Glomerular visceral epithelial cell (primary cell): ENCODE data around the gene CDH23.

Experiments
- DNase-seq: peaks from one replicate; pipeline ENCODE4 v3.0.0-alpha.2; 2016; ENCODE audit errors: extremely low spot score

Gene CDH23

DNA sequence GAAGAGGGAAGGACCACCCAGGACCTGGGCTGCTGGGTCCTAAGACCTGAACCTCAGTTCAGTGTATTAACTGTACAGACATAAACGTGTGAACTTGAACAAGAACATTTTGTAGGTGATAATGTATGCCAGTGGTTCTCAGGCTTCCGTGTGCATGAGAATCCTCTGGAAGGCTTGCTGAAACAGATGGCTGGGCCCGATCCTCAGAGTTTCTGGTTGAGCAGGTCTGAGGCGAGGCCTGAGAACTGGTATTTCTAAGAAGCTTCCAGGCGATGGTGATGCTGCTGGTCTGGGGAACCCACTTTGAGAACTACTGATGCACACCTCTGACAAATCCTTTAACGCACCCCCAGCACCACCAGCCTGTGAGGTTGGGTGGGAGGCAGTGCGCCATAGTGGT, 70.4 kb downstream of the CDH23 start:
- no peak for DNase-seq

DNA sequence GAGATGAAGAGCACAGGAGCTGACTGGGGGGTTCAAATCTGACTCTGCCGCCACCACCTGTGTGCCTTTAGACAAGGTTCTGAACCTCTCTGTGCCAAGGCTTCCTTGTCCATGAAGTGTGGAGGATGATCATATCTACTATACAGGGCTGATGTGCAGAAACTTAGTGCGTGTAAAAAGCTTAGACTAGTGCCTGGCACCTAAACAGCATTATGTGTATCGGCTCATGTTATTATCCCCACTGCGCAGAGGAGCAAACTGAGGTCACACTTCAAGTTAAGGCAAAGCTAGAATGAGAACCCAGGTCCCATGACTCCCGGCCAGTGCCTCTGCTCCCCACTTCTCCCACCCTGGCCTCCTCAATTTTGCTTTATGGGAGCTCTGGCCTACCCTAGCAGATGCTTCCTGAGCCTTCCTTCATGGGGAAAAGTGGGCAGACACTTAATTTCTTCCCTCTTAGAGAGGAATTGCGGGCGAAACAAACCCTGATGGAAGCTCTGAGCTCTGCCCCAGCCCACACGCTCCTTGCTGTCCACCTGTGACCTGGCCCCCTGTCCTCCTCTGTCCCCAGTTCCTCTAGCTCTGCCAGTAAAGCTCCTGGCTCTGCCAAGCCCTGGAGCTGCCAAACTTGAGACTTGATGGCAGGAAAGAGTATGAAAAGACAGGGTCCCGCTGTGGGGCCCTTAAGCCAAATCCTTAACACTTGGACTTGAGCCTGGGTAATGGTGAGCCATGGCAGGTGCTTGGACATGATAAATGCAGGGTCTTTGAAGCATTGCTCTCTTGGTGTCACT, 71.0 kb downstream of the CDH23 start:
- DNase-seq = no peak

DNA sequence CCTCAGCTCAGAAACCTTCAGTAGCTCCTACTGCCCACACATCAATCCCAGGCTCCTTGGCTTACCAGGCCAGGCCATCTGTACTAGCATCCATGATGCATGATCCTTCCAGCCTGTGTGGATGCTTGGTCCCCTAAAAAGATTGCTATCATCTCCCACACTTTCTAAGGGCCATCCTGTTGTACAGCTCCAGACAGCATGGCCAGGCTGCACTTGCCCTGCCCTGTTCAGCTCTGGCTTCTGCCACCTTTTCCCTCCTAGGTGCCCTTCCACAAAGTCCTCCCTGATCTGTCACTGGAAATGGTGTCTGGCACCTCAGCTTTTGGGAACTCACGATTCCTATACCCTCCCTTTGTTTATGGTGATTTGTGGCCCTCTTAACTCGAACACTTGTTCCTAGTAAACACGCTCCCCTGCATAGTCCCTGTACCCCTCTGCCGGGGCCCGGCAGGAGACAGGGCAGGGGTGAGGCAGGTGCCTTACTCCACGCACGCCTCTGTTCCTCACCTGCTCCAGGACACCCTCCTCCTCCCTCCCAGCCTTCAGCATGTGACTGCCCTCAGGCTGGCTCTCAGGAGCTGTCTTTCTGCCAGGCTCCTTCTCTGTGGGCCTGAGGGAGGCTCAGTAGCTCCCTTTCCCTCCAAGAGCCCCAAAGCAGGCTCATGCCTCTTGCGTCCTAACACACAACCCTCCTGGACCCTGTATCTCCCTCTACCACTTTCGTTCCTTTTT, 71.8 kb downstream of the CDH23 start:
- DNase-seq = no peak

DNA sequence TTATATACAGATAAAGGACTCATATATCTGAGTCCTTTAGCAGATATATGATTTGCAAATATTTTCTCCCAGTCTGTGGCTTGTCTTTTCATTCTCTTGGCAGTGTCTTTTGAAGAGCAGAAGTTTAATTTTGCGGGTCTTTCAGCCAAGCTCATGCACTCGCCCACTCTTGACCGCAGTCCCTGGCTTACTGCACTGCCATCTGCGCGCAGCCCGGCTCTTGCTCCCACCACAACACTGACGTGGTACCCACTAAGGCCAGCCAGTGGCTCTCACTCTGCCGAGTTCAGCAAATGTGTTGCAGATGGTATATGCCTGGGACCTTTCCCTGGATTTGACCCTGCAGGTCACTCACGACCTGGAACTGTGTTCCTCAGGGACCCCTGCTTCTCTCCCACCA, 74.3 kb downstream of the CDH23 start:
- no peak for DNase-seq

DNA sequence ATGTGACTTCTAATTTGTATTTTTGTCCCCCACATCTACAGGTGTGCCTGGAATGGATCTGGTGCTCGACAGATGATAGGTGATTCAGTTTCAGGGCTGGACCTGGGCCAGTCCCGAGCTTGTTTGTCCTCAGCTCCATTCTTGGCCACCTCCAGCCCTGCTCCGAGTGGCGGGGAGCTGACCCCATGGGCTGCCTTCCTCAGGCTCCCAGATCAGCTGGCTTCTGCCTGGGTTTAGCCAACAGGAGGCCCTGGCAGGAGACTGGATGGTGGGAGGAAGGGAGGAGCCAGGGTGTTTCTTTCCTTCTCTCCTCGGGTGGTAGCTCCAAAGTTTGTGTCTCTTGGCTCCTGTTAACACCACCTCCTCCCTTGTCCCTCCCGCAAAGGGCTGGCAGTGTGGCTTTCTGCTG, 75.2 kb downstream of the CDH23 start:
- DNase-seq = no peak

DNA sequence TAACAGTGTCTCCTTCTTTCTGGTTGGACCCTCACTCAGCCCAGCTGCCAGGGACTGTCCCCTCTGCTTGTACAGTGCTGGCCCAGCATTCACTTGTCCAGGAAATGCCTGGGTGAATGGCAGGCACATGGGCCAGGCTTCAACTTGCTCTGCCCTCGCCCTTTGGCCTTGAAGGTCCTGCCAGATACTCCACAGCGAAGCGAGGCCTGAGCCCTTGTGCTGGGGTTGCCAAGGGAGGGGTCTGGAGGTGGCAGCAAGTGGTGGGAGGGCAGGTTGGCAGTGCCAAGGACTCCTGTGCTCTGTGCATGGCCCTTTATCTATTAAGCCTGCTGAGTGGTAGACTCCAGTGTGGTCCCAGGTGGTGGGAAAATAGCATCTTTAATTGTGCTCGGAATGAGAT, 75.7 kb downstream of the CDH23 start:
- no peak for DNase-seq

DNA sequence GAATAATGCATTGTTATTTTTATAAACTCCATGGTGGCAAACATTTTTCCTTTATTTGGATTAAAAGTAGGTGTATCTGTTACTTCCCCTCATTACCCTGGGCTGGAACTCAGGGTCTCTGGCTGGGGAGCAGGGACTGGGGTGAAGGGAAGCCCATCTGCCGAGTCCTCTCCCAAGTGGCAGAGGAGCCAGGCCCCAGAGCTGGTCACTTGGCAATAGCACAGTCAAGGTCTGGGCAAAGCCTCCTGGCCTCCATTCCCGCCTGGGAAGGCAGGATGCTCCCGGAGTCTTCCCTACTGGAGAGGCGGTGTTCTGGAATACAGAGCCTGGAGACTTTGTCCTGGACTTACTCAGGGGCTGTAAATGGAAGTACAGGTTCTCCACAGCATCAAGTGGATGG, 76.2 kb downstream of the CDH23 start:
- DNase-seq = no peak

DNA sequence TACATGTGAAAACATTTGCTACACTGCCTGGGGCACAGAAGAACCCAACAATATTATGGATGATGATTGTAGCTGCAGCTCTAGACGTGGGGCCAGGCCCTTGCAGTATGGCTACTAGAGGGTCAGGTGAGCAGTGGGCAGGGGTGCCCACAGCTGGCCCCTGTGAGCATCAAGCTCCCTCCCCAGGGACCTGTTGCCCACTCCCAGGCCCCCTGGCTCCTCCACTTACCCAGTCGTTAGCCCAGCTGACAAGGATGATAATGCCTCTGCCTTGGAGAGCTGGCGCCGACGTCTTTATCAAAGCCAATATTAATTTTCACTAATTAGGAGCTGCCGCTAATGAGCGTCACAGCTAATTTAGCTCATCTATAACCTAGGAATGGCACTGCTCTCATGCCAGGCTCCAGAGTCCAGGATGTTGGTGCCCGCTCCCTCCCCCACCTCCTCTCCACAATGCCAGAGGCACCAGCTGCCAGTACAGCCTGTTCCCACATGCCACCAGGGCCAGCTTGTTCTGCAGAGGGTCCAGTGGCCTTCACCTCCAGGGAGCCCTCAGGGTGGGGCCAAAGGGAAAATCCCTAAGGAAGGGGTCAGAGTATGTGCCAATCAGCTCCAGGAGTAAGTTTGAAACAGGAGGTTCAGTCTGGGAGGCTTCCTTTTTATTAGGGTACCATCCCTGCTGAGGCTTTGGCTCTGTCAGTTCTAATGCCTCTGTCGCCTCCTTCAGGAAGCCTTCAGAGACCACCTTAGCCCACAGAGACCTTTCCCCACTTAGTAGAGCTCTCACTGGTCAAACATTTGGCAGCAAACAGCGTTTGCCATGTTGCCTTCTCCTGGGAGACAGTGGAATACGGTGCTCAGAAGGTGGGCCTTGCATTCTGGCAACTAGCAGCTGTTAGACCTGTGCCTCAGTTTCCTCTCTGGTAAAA, 77.2 kb downstream of the CDH23 start:
- DNase-seq = no peak

DNA sequence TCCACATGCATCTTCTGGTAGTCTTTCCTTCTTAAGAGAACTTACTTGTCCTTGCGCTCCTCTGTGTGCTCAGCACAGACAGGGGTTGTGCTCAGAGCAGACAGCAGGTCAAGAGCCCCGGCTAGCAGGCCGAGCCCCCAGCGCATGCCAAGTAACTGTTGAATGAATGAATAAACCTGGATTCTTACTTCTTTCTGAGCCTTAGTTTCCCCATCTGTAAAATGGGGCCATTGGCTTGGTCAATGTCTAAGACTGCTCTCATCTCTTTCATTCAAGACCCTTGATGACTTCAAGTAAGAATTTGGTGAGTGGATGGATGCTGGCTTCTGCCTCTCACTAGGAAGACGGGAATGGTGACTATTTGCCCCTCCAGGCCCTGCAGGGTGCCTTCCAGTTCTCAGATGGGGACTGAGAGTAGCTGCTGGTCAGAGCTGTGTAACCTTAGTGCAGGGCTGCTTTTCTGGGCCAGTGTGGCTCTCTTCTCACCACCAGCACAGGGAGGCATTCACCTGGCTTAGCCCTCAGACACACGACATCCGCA, 78.1 kb downstream of the CDH23 start:
- DNase-seq = no peak

DNA sequence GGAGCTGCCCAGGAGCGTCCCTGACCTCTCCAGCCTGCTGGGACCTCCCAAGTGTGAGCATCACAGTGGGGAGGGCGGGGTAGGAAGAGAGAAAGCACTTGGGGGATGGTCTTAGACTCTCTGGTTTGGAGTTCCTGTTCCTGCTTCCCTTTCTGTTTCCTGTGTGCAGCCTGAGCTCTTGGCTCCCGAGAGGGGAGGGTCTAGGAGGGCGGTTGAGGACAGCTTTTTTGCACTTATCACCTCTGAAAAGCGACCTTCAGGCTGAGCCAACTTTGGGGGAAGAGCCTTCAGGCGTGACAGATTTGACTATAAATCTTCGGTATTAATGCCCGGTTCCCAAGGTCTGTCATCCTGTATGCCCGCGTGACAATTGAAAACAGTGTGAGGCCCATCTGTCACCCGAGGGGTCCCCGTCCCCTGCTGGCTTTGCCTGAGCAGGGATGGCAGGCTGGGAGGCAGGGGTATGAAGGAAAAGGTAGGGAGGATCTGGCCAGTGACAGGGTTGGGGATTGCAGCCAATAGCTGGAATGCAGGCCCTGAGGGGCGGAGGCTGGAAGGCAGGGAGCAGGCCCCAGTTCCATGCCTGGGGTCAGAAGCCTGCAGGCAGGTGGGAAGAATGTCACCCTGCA, 78.6 kb downstream of the CDH23 start:
- no peak for DNase-seq

DNA sequence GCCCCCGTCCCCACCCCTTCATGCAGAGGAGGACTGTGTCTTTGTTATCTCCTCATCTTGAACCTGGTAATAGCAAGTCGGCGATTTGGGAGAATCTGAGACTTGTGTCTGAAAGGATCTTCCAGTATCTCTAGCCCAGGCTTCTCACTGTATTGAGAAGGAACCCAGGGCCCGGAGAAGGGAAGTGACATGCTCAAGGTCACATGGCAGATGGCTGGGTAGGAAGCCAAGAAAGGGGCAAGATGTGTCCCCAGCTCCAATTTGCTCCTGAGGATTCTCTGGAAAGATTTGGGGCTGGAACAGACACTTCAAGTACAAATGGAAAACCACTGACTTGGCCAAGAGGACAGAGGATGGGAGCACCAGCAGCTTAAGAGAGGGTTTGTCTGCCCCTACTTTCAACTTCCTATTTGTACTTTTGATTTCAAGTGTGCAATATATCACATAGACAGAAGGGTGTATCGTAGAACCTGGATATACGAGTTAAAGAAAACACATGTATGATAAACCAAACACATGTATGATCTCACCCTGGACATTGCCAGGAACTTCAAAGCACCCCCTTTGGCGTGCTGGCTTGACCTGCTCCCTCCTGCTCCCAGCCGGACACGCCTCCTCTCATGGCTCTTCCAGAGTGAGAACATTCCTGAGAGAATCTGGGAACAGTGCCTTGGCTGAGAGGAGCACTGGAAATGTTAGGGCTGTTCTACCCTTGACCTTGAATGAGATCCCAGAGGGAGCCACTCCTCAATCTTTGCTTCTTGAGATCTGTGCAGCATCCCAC, 79.7 kb downstream of the CDH23 start:
- DNase-seq = no peak

DNA sequence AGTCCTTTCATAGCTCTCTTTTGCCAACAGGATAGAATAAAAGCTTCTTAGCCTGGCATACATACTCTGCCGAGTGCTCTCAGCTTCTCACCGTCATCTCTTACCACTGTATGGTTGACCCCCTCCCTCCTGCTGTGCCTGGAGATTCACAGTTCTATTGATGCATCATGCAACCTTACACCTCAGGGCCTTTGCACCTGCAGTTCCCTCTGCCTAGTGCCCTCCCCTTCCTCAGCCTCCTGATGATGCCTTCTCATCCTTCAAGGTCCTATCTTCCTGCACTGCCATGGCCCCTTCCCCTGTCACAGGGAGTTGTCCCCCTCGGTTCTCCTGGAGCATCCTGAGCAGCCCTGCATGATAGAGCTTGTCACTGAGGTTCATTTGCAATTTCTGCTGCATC, 81.5 kb downstream of the CDH23 start:
- no peak for DNase-seq

DNA sequence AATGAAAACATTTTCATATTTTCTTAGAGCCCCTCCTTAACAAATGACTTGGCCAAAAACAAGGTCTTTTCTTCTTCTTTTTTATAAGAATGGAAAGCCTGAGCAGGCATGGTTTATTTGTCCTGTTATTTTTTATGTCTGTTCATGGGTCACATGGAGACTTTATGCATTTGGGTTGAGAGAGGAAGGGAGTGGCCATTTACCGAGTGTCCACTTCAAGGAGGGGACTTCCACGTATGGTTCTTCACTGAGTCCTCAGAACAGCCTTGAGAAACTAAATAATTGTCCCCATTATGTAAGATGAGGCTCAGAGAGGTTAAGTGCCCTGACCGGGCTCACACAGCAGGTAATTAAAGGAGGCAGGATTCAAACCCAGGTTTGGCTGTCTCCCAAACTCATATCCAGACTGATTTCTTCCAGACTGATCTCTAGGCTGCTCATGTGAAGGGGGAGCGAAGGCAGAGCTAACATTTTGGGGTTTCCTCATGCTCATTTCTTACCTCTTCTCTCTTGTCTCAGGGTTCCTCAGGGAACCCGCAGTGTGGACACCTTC, 82.2 kb downstream of the CDH23 start:
- no peak for DNase-seq

DNA sequence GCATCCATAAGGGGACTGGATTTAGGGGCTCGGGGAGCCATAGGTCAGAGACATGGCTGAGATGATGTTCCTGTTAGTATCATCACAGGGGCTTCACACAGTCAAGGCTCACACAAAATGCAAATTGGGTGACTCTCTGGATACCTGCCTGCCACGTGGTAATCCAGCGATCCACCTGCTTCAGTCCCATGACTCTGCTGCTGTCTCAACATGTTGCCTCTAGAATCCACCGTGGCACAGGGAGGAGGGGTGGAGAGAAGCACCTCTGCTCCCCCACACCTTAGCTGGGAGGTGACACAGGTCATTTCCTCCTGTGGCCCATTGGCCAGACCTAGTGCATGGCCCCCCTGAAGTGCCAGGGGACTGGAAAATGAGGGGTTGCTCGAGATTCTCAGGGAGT, 83.1 kb downstream of the CDH23 start:
- DNase-seq = no peak

DNA sequence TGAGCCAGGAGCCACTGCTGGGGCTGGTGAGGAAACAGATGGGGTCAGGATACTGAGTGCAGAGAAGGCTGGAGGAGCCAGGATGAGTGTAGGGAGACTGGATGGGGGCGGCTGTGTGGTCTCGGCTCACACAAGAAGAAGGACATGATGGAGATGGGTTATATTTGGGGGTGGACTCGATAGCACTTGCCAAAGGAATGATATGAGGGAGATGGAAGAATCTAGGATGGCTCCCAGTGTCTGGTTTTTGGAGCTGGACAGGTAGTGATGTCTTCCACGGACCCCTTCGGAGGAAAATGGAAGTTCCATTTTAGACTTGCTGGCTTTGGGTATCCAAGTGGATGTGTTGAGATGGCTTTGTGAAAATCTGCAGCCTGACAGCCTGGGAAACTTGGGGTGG, 83.9 kb downstream of the CDH23 start:
- DNase-seq = no peak

DNA sequence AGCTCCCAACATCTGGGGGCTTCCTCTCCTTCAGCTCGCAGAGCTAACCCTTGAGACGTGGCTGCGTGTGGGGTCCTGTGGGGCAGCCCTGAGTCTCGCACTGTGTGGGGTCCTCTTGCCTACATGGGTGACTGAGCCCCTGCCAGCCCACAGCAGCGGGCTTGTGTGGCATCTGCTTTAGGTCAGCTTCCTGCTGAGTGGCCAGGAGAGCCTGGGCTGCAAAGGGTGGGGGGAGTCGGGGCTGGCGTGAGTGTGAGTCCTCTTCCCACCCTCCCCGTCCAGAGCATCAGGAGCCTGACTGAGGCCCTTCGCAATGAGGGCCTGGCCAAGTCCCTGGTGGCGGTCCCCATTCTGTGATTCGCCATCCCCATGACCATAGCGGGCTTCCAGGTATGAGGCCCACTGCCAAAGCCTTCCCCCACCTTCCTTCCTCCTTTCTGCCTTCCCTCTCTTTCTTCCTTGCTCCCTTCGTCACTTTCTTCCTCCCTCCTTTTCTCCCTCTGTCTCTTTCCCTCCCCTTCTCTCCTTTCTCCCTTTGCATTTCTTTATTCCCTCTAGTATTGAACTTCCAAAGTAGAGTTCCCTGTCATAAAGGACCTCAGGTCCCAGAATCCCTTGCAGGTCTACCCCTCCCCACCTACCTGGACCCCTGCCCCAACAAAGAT, 85.2 kb downstream of the CDH23 start:
- DNase-seq = no peak

DNA sequence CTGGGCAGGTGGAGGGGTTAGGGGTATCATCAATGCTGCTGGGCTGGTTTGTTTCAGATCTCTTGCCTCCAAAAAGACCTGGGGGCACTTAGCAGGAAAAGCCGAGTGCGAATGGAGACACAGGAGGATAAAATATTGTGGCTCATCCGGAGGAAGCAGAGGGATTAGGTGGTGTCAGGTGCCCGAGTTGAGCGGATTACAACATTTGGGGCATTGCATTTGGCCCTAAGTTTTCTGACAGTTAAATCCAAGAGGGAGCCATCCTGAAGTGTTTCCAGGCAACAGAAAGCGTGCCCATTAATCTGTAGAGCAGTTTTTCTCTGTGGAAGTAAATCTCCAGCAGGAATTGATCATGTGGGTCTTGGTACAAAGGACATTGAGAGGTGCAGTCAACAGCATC, 85.9 kb downstream of the CDH23 start:
- DNase-seq = no peak

DNA sequence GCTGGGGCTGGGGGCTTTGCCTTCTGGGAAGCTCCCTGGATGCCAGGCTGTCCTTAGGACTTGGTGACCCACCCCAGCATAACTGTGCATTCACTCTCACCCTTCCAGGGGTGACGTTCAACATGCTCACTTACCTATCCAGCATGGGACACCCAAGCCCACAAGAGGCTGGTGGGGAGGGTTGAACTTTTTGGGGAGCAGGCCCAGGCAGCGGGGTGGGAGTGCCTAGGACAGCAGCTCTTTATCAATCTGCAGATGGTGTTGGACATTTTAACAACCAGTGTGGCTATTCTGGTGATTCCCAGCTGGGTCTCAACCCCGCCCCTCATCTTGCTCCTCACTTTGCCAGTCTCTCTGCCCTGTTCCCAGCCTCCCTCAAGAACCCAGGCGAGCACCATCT, 86.4 kb downstream of the CDH23 start:
- DNase-seq = no peak

DNA sequence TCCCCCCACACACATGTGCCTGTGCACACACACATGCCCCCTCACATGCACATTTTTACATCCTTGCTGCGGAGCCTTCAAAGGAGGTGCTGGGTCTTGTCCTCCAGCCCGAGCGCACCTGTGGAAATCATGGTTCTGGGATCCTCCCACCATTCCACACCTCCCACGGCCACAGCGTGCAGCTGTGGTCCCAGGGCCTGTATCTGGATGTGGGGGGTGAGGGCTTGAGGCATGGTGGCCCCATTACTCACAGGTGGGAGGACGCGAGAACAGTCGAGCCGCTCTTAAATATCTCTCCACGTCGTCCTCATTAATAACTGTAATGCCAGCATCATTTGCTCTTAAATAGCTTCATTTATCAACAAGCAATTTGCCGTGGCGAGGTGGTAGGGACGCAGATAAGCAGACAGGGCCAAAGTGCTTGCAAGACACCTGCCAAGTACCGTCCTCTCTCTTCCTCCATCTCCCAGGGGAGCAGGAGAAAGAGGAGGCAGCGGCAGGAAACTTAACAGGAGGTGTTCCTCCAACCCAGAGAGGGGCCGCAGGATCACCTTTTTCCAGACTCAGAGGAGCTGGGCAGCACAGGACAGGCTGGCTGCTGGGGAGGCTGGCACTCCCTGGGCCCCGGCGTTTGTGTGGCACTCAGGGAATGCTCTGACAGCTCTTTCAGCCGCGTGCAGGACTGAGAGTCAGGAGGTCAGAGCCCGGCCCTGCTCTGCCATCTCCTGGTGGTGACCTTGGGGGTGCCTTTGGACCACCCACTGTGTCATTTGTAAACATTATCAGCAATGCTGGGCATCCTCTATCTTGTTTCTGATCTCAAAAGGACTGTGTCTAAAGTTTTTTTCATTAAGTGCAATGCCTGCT, 87.4 kb downstream of the CDH23 start:
- no peak for DNase-seq
